ENCODE measurements around the gene CMTM7.

- TF ChIP-seq CTCF (IDR thresholded peaks at IDR 0.05; ENCODE audit: insufficient read depth, low read length) = no peak
- TF ChIP-seq POLR2AphosphoS5 (IDR thresholded peaks at IDR 0.05; ENCODE audit: low read depth) = no peak
- TF ChIP-seq REST (IDR thresholded peaks at IDR 0.05; ENCODE audit: insufficient replicate concordance, low read depth) = no peak
- no peak for TF ChIP-seq GABPA (IDR thresholded peaks at IDR 0.05; ENCODE audit: low read depth)
- no peak for TF ChIP-seq SPI1 (IDR thresholded peaks at IDR 0.05; ENCODE audit: borderline replicate concordance, low read depth)
These were observed 19.0 kb downstream of the CMTM7 start for GRCh38 chr3:32410367-32411246.
